Endometrial microvascular endothelial cells (primary cell): Measurements from ENCODE around the gene NBEAL2. TPM values are rescaled to one million over a fixed set of nuclear protein-coding genes. Genes with fewer than 3 reads are reported as not detected.

ENCODE experiments used
- in situ Hi-C: cut with HindIII; loops from 2 replicates; pipeline ENCODE4 v1.10.0; 2017; ENCODE audit warnings: low sequenced_read_pairs, low pct_unique_long_range_greater_than_20kb; ENCODE audit errors: inconsistent ontology term
- total RNA-seq: library from RNA; depleted of rRNA; stranded (reverse); fragments of >200 nt; gene quantifications from one replicate; pipeline ENCODE4 v1.2.3, GENCODE V29; 2015; ENCODE audit errors: inconsistent ontology term

NBEAL2 gene
- total RNA-seq, 1 donor from 2014 or later = 39.9 TPM

GRCh38 chr3:47004369-47005211 lies 25.1 kb downstream of the NBEAL2 start:
- in situ Hi-C loops = no loop called here

- in situ Hi-C loops = no loop called here
Measured at GRCh38 chr3:47005212-47006144, 26.0 kb downstream of the NBEAL2 start.

GRCh38 chr3:47006145-47006651 lies 26.7 kb downstream of the NBEAL2 start:
- in situ Hi-C loops = no loop called here

- in situ Hi-C loops = no loop called here
Measured at GRCh38 chr3:47007001-47007400, 27.5 kb downstream of the NBEAL2 start.

- in situ Hi-C loops = no loop called here
Measured at GRCh38 chr3:47007482-47008233, 28.2 kb downstream of the NBEAL2 start.

- in situ Hi-C loops = no loop called here
Measured at GRCh38 chr3:47008234-47008796, 28.8 kb downstream of the NBEAL2 start.

- in situ Hi-C loops = no loop called here
Measured at GRCh38 chr3:47008851-47009224, 29.4 kb downstream of the NBEAL2 start.

GRCh38 chr3:47009225-47010110 lies 30.0 kb downstream of the NBEAL2 start:
- in situ Hi-C loops = no loop called here

GRCh38 chr3:47010111-47010712 lies 30.7 kb downstream of the NBEAL2 start:
- in situ Hi-C loops = no loop called here

- in situ Hi-C loops = no loop called here
Measured at GRCh38 chr3:47010910-47011309, 31.4 kb downstream of the NBEAL2 start.

- in situ Hi-C loops = no loop called here
Measured at GRCh38 chr3:47011371-47011770, 31.9 kb downstream of the NBEAL2 start.

- in situ Hi-C loops = no loop called here
Measured at GRCh38 chr3:47012342-47013230, 33.1 kb downstream of the NBEAL2 start.

- in situ Hi-C loops = no loop called here
Measured at GRCh38 chr3:47013231-47013630, 33.8 kb downstream of the NBEAL2 start.

- in situ Hi-C loops = no loop called here
Measured at GRCh38 chr3:47014036-47014435, 34.6 kb downstream of the NBEAL2 start.

- in situ Hi-C loops = no loop called here
Measured at GRCh38 chr3:47015151-47015550, 35.7 kb downstream of the NBEAL2 start.

- in situ Hi-C loops = no loop called here
Measured at GRCh38 chr3:47016086-47016933, 36.8 kb downstream of the NBEAL2 start.
